H54 (cell line): Measurements from ENCODE around the gene EML4.

ENCODE experiments used
- DNase-seq: peaks from one replicate; pipeline ENCODE4 v3.0.0; 2011; ENCODE audit warnings: low spot score, mixed read lengths; ENCODE audit not compliant: insufficient read length
- FAIRE-seq: peaks from 3 replicates; lab custom pipeline; 2011; peaks lifted over from hg19 to GRCh38; lab: Jason Lieb, UNC
- POLR2A ChIP-seq: IDR thresholded peaks from 2 replicates; pipeline ENCODE4 v1.6.1; 2011; ENCODE audit warnings: low read depth, mild to moderate bottlenecking, low read length

The EML4 gene

DNA sequence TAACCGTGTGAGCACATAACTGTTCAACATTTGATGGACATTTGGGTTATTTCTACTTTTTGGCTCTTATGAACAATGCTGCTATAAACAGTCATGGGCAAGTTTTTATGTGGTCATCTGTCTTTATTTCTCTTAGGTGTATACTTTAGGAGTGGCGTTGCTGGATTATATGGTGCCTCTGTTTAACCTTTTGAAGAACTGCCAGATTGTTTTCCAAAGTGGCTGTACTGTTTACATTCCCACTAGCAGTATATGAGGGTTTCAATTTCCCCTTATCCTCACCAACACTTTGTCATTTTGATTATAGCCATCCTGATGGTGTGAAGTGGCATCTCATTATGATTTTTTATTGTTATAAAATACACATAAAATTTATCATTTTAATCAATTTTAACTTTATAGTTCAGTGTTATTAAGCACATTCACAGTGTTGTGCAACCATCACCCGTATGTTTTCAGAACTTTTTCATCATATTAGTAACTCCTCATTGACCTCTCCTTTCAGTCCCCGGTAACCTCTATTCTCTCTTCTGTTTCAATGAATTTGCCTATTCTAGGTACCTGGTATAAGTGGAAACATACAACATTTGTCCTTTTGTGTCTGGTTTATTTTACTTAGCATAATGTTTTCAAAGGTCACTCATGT is 55.4 kb downstream of the EML4 start:
- DNase-seq (no peak), FAIRE-seq (peak; percentile 68)
- TF ChIP-seq POLR2A = no peak

DNA sequence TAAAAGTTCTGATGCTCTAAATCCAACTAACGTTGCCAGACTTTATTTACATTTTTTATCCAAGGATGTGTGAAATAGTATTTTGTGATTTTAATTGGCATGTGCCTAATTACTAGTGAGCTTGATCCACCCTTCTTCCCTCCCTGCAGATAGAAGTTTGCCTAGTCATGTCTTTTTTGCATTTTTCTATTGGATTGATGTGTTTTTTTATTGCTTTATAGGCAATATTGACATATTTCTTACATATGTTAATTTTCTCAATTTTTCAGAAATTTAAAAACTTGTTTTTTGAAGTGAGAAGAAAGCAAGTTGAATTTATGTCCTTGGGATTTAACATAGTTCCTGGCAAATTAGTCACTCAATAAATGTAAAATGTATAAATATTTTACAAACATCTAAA is 56.4 kb downstream of the EML4 start:
- FAIRE-seq (no peak), DNase-seq (no peak)
- no peak for TF ChIP-seq POLR2A

DNA sequence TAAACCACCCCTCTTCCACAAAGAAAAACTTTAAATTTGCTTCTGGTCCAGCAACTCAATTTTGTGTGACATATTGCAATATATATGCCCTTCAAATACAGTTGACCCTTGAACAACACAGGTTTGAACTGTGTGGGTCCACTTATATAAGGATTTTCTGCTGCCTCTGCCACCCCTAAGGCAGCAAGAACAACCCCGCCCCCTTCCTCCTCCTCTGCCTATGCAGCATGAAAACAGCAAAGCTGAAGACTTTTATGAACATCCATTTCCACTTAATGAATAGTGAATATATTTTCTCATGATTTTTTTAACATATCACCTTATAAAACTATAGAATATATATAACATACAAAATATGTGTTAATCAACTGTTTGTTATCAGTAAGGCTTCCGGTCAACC is 58.3 kb downstream of the EML4 start:
- FAIRE-seq (no peak), DNase-seq (no peak)
- TF ChIP-seq POLR2A = no peak

DNA sequence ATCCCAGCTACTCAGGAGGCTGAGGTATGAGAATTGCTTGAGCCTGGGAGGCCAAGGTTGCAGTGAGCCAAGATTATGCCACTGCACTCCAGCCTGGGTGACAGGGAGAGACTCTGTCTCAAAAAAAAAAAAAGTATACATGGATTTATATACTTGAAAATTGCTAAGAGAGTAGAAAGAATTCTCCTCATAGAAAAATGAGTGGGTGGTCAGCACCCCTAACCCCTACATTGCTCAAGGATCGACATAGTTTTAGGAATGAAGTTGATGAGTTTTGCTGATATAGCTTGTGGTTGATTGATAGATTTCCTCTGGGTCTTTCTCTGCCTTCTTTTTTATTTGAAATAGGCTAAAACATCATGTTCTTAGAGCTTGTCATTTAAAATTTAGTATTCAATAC is 58.9 kb downstream of the EML4 start:
- FAIRE-seq = no peak
- TF ChIP-seq POLR2A = no peak

DNA sequence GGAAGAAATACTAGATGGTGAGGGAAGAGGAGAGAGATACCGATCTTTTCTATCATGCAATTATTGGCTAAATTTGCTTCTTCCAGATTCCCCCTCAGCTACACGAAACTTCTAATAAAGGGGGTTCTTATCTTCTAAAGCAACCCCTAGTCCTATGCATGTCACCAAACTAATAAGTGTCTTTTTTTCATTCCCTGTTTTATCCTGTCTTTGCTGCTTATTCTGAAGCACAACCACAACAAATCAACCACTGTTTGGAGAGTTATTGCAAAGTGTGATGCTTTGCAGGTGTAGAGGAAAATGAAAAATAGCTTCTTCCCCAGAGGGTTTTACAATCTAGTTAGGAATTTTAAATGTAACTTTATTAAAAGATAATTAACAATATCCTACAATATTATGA is 60.8 kb downstream of the EML4 start:
- FAIRE-seq (no peak), DNase-seq (no peak)
- TF ChIP-seq POLR2A = no peak

More for the DNA sequence above, 58.9 kb downstream of the EML4 start:
- no peak for DNase-seq

DNA sequence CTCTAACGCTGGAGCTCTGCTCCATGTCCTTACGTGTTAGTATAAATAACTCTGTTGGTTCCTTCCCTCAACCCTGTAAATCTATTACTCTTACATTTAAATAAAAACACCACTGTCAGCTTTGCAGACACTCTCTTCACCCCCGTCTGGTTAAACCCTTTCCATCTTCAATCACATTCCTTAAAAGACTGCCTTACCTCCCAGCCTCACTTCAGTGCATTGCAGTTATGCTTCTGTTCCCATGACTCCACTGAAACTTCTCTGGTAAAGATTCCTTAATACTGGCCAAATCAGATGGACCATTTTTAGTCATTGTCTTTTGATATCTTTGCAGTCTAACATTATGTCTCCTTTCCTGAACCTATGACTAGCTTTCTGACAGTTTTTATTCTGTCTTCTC is 61.7 kb downstream of the EML4 start:
- no peak for TF ChIP-seq POLR2A
- FAIRE-seq = no peak

DNA sequence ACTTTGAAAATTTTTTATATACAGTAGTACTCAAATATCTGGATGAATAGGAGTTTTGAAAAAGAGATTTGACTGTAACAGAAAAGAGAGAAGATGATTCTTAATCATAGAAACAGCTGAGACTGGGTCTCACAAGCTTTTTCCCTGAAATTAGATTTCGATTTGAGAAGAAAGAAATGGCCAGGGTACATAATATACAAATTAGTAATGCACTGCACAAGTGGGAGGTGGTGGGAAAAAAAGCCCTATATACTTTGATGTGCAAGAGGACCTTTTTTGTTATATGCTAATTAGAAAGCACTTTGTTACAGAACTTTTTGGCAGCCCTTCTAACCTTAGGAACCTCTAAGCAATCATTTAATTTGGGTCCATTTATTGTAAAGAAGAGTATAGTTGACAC is 62.9 kb downstream of the EML4 start:
- TF ChIP-seq POLR2A = no peak
- FAIRE-seq (no peak), DNase-seq (no peak)

More for the DNA sequence above, 61.7 kb downstream of the EML4 start:
- DNase-seq = no peak

DNA sequence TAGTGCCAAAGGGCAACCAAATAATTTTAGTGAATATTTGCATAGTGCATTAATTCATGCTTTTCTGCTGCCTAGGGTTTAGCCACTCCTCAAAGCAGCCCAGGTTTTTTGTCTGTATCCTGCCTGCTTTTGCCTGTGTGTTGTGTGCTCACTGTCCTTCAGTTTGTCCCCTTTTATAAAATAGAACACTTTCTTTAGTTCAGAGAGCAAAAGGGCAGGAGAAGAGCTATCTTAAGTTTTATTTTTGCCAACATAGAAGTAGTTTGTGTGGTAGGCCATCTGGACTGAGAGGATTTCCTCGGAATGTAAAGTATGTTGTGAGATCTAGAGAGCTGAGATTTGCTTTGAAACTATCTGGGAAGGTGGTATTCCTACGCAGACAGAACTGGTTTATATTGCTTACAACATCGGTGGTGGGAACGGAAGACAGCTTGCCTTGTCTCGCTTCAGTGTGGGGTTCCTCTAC is 64.9 kb downstream of the EML4 start:
- no peak for TF ChIP-seq POLR2A
- FAIRE-seq (peak; percentile 62), DNase-seq (no peak)

DNA sequence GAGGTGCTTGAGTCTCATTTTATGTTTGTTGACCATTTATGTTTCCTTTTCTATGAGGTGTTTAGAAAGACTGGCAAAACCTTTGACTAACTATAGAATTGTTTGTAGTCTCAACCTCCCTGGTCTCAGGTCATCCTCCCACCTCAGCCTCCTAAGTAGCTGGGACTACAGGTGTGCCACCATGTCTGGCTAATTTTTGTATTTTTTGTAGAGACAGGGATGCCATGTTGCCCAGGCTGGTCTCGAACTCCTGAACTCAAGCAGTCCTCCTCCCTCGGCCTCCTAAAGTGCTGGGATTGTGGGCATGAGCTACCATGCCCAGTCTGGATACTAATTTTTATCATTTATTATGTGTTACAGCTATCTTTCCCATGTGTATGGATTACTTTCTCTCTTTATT is 67.8 kb downstream of the EML4 start:
- TF ChIP-seq POLR2A = no peak
- FAIRE-seq (no peak), DNase-seq (no peak)

DNA sequence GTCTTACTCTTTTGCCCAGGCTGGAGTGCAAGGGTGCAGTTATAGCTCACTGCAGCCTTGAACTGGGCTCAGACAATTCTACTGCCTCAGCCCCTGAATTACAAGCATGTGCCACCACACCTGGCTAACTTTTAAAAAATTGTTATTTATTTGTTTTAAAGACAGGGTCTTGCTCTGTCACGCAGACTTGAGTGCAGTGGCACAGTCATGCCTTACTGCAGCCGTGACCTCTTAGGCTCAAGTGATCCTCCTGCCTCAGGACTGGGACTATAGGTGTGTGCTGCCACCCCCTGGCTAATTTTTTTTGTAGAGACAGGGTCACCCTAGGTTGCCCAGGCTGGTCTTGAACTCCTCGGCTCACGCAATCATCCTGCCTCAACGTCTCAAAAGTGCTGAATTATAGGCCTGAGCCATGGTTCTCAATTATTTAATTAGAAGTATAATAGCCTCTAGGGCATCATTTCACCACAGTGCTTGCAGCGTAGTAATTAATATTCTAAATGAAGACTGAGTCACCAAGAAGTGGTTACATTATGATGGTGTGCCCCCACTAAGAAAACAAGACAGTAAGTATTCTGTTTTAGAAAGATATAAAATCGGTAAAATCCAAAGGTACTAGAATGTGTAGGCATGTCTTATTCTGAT is 69.6 kb downstream of the EML4 start:
- DNase-seq (no peak), FAIRE-seq (no peak)
- TF ChIP-seq POLR2A = no peak

DNA sequence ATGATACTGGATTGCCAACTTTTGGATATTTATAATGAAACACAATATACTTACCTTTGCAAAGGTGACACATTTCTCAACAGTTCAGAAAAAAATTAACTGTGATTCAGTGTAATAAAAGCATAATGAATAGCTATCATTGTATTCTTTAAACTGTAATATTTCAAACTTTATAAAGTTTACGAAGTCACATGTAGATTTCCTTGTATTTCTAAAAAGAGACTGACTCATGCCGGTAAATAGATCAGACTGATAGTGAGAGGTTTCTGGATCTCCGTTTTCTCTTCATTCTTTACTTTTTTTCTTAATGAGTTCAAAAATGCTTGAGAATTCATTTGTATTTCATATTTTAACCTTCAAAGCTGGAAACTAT is 70.1 kb downstream of the EML4 start:
- no peak for FAIRE-seq
- no peak for TF ChIP-seq POLR2A

DNA sequence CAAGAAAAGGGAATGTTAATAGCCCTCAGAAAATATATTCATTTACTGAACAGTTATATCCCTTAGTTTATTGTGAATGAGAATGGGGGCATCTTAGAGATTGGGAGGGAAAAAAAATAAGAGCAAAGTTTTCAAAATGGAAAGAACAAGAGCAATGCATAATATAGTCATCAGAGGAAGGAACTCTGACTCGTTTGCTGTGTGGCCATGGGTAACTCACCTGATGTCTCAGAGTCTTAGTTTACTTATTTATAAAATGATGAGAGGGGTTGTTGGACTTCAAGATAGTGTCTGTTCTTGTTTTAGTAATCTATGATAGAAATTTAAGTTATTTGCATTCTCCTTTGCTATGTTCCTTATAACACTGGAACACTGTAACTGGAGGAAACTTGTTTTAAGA is 70.7 kb downstream of the EML4 start:
- TF ChIP-seq POLR2A = no peak
- no peak for DNase-seq
- no peak for FAIRE-seq

More for the DNA sequence above, 70.1 kb downstream of the EML4 start:
- DNase-seq = no peak

DNA sequence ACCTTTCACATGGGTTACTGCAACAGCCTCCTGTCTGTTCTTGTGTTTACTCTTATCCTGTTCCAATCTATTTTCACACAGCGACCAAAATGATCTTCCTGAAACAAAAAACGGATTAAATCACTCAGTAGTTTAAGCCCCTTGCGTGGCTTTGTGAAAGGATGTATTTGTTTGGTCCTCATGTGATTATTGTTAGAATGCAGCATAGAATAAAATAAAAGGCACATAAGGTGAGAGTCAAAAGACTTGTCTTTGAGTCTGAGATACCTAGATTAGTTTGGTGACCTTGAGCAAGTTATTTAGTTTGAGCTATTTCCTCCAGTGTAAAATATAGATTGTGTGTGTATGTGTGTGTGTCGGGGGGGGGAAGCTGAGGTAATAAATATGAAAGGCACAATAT is 72.4 kb downstream of the EML4 start:
- DNase-seq (no peak), FAIRE-seq (no peak)

DNA sequence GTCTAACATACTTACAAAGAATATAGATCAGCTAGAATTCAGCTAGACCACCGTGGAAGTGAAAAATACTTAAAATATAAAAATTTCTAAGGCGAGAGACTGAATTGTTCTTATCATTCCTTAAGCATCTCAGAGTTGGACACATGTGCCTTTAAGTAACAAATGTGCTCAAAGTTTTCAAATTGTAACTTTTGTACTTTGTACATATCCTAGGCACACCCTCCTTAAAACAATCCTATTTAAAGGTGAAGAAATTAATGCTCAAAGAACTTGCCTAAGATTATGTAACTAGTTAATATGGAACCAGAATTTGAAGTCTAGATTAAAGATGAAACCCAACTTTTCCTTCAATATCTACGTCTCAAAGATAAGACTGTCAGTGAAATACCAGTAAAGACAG is 74.1 kb downstream of the EML4 start:
- FAIRE-seq = no peak
- no peak for TF ChIP-seq POLR2A

More for the DNA sequence above, 72.4 kb downstream of the EML4 start:
- TF ChIP-seq POLR2A = no peak

DNA sequence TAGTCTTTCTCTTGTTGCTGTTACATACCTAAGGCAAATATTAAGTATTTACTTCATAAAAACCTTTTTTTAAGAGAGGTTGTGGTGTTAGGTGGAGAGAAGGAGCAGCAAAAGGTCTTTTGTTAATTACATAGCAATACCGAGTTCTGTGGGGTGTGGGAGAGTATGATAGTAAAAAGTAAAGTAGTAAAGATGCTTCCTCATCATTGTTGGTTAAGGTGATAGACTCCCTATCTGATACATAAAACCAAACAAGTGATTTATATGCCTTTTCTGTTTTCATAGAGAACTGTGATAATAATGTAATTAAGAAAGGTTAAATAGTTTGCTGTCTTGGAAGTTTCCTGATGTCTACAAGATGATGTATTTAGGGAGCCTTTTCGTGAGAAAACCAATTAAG is 75.4 kb downstream of the EML4 start:
- FAIRE-seq (peak; percentile 43), DNase-seq (no peak)
- no peak for TF ChIP-seq POLR2A

More for the DNA sequence above, 74.1 kb downstream of the EML4 start:
- DNase-seq = no peak
